ENCODE measurements around the gene CGB8. TPM values are rescaled to one million over a fixed set of nuclear protein-coding genes. Genes with fewer than 3 reads are reported as not detected.
A peak's percentile ranks its signal among the peaks of the same experiment; 100 is the strongest.
"Not testable (repeated sequence)": the region's sequence is repeated elsewhere in the genome, so short reads cannot be mapped to it uniquely, and the experiment has no call there.

CGB8 gene
- total RNA-seq, 2 experiments from 2014 or later = not detected

GRCh38 chr19:49039736-49040135, 9.2 kb downstream of the CGB8 start:
- H3K4me3 Mint-ChIP-seq; H3K9me3 Mint-ChIP-seq; intact Hi-C loops (cut with micrococcal nuclease); H3K27ac Mint-ChIP-seq; POLR2A ChIA-PET; H3K36me3 Mint-ChIP-seq; DNase-seq; H3K27me3 Mint-ChIP-seq; H3K4me1 Mint-ChIP-seq (ENCODE audit: low read depth); CTCF ChIA-PET: not testable (repeated sequence)

DNA sequence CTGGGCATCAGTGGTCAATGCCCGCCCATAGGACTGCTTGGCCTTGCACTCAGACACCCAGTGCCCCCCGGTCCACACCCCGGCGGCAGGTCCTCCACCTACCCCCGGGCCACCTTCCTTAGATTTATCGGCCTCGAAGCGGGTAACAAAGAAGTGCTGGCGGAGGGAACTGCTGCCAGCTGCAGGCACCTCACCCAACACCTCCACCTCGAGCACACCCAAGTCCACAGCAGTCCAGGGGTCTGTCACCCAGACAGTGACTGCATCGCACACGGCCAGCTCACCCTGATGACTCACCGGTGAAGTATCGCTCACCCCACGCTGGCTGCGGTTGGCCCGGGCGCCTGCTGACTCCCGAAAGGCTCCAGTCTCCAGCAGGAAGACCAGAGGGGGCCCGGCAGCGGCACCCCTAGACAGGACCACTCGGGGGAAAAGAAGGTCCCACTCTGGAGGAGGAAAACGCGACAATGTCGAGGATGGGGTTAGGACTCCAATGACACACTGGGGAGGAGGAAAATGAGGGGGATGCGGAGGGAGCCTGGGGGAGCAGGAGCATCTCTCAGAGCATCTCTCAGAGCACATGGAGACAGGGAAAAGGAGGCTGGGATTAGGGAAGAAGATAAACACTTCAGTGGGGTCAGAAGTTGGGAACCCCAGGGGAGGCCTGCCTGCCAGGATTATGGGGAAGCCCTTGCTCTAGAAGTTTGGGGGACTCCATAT, 10.2 kb downstream of the CGB8 start:
- H3K36me3 Mint-ChIP-seq, CTCF ChIA-PET: not testable (repeated sequence)

DNA sequence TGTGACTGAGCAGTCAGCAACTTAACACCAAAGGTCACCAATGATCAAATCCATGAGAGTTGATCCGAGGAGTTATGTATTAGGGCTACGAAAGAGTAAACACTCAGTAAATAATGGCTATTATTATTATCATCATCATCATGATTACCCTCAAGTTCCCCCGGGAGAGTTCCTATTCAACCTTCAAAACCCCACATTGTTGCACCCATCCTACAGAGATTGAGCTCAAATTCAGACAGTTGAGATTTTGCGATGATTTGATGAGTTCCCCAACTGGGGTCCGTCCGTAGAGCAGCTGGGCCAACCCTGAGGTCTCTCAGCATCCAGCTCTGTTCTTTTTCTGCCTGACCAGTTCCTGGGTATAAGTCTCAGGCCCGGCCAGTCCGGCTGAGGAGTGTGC, 10.8 kb downstream of the CGB8 start:
- DNase-seq; intact Hi-C loops (cut with micrococcal nuclease); H3K9me3 Mint-ChIP-seq; H3K27ac Mint-ChIP-seq; H3K27me3 Mint-ChIP-seq; H3K4me1 Mint-ChIP-seq (ENCODE audit: low read depth); H3K36me3 Mint-ChIP-seq; H3K4me3 Mint-ChIP-seq; CTCF ChIA-PET; POLR2A ChIA-PET: not testable (repeated sequence)

More for the DNA sequence above, 10.2 kb downstream of the CGB8 start:
- intact Hi-C loops (cut with micrococcal nuclease); H3K4me3 Mint-ChIP-seq; POLR2A ChIA-PET; DNase-seq; H3K4me1 Mint-ChIP-seq (ENCODE audit: low read depth); H3K9me3 Mint-ChIP-seq; H3K27ac Mint-ChIP-seq; H3K27me3 Mint-ChIP-seq: not testable (repeated sequence)

DNA sequence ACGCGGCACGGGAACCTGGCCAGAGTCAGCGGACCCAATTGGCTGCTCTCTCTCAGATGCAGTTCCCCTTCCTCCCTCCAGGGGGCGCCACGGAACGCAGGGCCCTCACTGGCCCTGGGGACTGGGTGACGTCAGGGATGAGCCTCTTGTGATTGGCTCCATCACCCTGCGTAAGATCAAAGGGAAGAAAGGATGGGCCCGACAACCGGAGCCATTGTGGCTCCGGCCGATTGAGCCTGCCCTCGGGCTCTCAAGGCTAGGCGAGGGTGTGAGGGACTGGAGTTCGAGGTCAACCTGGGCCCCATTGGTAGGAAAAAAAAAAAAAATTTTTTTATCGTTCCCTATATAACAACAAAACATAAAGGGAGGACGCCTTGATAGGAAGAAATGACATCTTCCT, 12.1 kb downstream of the CGB8 start, which contains the start of gene CGB1:
CGB1 (minus strand) TSS at position 81 of the 400 bp plus-strand sequence. CDS start 184 bp downstream, outside the sequence.
- H3K4me3 Mint-ChIP-seq; H3K4me1 Mint-ChIP-seq (ENCODE audit: low read depth); POLR2A ChIA-PET; H3K36me3 Mint-ChIP-seq; H3K9me3 Mint-ChIP-seq; intact Hi-C loops (cut with micrococcal nuclease); H3K27me3 Mint-ChIP-seq; CTCF ChIA-PET; H3K27ac Mint-ChIP-seq: not testable (repeated sequence)
- peak; percentile 74 for DNase-seq

- POLR2A ChIA-PET; H3K4me1 Mint-ChIP-seq (ENCODE audit: low read depth); H3K36me3 Mint-ChIP-seq; CTCF ChIA-PET; H3K9me3 Mint-ChIP-seq; H3K4me3 Mint-ChIP-seq; H3K27me3 Mint-ChIP-seq: not testable (repeated sequence)
- H3K27ac Mint-ChIP-seq = peak within 1 kb of the TSS; percentile 56
- intact Hi-C loops (cut with micrococcal nuclease) = loop anchor here (1.0 kb wide), 1 partner anchor 38 kb away; the partner anchor contains the start of genes GYS1 and RUVBL2
- peak; percentile 86 for DNase-seq
Observed at GRCh38 chr19:49031642-49032301, 17.1 kb downstream of the CGB8 start, which contains the start of gene CGB2. Gene CGB2, plus strand, starts transcription at chr19:49031890. Its CDS starts 206 bp downstream, at chr19:49032096.

GRCh38 chr19:49030323-49030722, 18.6 kb downstream of the CGB8 start:
- CTCF ChIA-PET; H3K4me3 Mint-ChIP-seq; POLR2A ChIA-PET; H3K27ac Mint-ChIP-seq; DNase-seq; H3K9me3 Mint-ChIP-seq; intact Hi-C loops (cut with micrococcal nuclease); H3K27me3 Mint-ChIP-seq; H3K4me1 Mint-ChIP-seq (ENCODE audit: low read depth); H3K36me3 Mint-ChIP-seq: not testable (repeated sequence)

GRCh38 chr19:49029749-49030148, 19.2 kb downstream of the CGB8 start:
- H3K9me3 Mint-ChIP-seq; DNase-seq; H3K4me1 Mint-ChIP-seq (ENCODE audit: low read depth); H3K27ac Mint-ChIP-seq; CTCF ChIA-PET; H3K36me3 Mint-ChIP-seq; H3K27me3 Mint-ChIP-seq; intact Hi-C loops (cut with micrococcal nuclease); POLR2A ChIA-PET; H3K4me3 Mint-ChIP-seq: not testable (repeated sequence)

DNA sequence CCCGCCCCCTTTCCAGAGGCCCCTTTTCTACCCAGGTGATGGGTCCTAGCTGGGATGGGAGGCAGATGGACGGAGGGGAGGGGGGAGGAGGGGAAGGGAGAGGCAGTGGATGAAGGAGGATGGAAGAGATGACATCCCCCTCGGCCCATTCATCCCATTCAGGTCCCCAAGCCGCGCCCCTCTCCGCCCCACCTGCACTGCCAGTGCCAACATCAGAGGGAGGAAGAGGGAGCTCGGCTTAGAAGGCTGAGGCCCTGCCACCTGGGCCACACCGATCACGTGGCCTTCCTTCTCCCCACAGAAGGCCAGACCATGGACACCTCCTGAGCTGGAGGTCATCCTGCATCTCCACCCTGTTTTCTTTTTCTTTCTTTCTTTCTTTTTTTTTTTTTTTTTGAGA, 20.2 kb downstream of the CGB8 start:
- DNase-seq; H3K9me3 Mint-ChIP-seq; POLR2A ChIA-PET; H3K36me3 Mint-ChIP-seq; H3K27ac Mint-ChIP-seq; H3K4me3 Mint-ChIP-seq; H3K27me3 Mint-ChIP-seq; intact Hi-C loops (cut with micrococcal nuclease); CTCF ChIA-PET; H3K4me1 Mint-ChIP-seq (ENCODE audit: low read depth): not testable (repeated sequence)

DNA sequence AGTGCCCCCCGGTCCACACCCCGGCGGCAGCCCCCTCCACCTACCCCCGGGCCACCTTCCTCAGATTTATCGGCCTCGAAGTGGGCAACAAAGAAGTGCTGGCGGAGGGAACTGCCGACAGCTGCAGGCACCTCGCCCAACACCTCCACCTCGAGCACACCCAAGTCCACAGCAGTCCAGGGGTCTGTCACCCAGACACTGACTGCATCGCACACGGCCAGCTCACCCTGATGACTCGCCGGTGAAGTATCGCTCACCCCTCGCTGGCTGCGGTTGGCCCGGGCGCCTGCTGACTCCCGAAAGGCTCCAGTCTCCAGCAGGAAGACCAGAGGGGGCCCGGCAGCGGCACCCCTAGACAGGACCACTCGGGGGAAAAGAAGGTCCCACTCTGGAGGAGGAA, 23.3 kb downstream of the CGB8 start:
- intact Hi-C loops (cut with micrococcal nuclease); H3K9me3 Mint-ChIP-seq; CTCF ChIA-PET; H3K4me3 Mint-ChIP-seq; POLR2A ChIA-PET; H3K27me3 Mint-ChIP-seq; H3K27ac Mint-ChIP-seq; DNase-seq; H3K36me3 Mint-ChIP-seq: not testable (repeated sequence)
- H3K4me1 Mint-ChIP-seq (ENCODE audit: low read depth) = peaks cover 12% of the 10 kb centered on the region

GRCh38 chr19:49025088-49025487, 23.8 kb downstream of the CGB8 start:
- peaks cover 15% of the 10 kb centered on the region for H3K4me1 Mint-ChIP-seq (ENCODE audit: low read depth)

DNA sequence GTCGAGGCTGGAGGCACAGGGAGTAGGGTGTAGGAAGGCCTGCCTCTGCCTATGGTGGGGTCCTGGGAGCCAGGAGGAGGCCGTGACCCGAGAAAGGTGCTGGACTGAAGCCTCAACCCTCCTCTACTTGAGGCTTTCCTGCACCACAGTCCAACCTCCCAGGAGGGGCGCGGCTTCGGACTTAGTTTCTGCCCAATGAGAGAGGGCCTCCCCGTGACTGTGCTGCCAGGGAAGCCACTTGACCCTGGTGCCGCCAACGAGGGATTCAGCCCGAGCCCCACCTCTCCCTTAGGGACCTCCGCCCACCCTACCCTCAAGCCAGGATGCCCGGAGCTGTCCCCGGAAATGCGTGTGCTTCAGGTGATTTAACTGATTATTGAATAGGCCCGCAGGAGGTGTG, 24.7 kb downstream of the CGB8 start, which contains the start of gene CGB3:
CGB3 (minus strand) TSS at position 101 of the 400 bp plus-strand sequence. CDS start 362 bp downstream, outside the sequence.
- peaks cover 21% of the 10 kb centered on the region for H3K4me1 Mint-ChIP-seq (ENCODE audit: low read depth)
- H3K27ac Mint-ChIP-seq; POLR2A ChIA-PET; DNase-seq; H3K4me3 Mint-ChIP-seq; H3K9me3 Mint-ChIP-seq; intact Hi-C loops (cut with micrococcal nuclease); H3K27me3 Mint-ChIP-seq; CTCF ChIA-PET; H3K36me3 Mint-ChIP-seq: not testable (repeated sequence)

More at GRCh38 chr19:49025088-49025487, 23.8 kb downstream of the CGB8 start:
- H3K36me3 Mint-ChIP-seq; POLR2A ChIA-PET; H3K9me3 Mint-ChIP-seq; intact Hi-C loops (cut with micrococcal nuclease); H3K4me3 Mint-ChIP-seq; H3K27me3 Mint-ChIP-seq; DNase-seq; CTCF ChIA-PET; H3K27ac Mint-ChIP-seq: not testable (repeated sequence)

- POLR2A ChIA-PET = no interaction called here
- DNase-seq = no peak
- no peaks in the 10 kb centered on the region for H3K9me3 Mint-ChIP-seq
- CTCF ChIA-PET = interaction anchor here (0.6 to 5.7 kb wide), 2 partner anchors 23 to 1506 kb away, joined by 3 to 42 read pairs; no protein-coding TSS in a partner anchor
- H3K4me1 Mint-ChIP-seq (ENCODE audit: low read depth) = peaks cover 36% of the 10 kb centered on the region
- intact Hi-C loops (cut with micrococcal nuclease) = no loop called here
- peaks cover 4% of the 10 kb centered on the region for H3K27me3 Mint-ChIP-seq
- no peak overlapping the region for H3K4me3 Mint-ChIP-seq
- H3K27ac Mint-ChIP-seq = no peak overlapping the region
- H3K36me3 Mint-ChIP-seq = no peaks in the 10 kb centered on the region
Observed at GRCh38 chr19:49022116-49022515, 26.8 kb downstream of the CGB8 start.

All from activated CD4-positive, alpha-beta memory T cell treated with anti-CD3 and anti-CD28 coated beads for 36 hours (primary cell).